ENCODE data around the gene CBL. TPM values are rescaled to one million over a fixed set of nuclear protein-coding genes. Genes with fewer than 3 reads are reported as not detected.
A peak's percentile ranks its signal among the peaks of the same experiment; 100 is the strongest.

Gene CBL
- total and polyA plus RNA-seq, 10 of the 15 experiments (the other 5 are each of a cell fraction or from before 2014, with no cell fraction given) = 3.9 to 27.1 (median 9.5) TPM

- TF ChIP-seq EZH2 (IDR thresholded peaks at IDR 0.05; ENCODE audit: borderline replicate concordance, control insufficient read depth, low read depth, low read length) = no peak
- no peak for TF ChIP-seq GABPA (IDR thresholded peaks at IDR 0.05; ENCODE audit: low read depth)
- no peak for TF ChIP-seq POLR2A (IDR thresholded peaks at IDR 0.05; ENCODE audit: low read depth, low read length)
- TF ChIP-seq ZNF384 (IDR thresholded peaks at IDR 0.05; ENCODE audit: borderline replicate concordance, low read depth, low read length) = no peak
- no peak for TF ChIP-seq E4F1 (IDR thresholded peaks at IDR 0.05; ENCODE audit: borderline replicate concordance, partially characterized antibody)
- TF ChIP-seq PAX8 (IDR thresholded peaks at IDR 0.05) = no peak
- no peak for TF ChIP-seq SMARCA5 (IDR thresholded peaks at IDR 0.05)
- no peak for TF ChIP-seq CBFB (IDR thresholded peaks at IDR 0.05; ENCODE audit: low read depth)
- no peak for TF ChIP-seq ZNF217 (IDR thresholded peaks at IDR 0.05)
- peak; percentile 27; the same call in 1 of the 2 replicates for TF ChIP-seq DPF2 (IDR thresholded peaks at IDR 0.05)
- no peak for TF ChIP-seq SMAD5 (IDR thresholded peaks at IDR 0.05; ENCODE audit: low read depth)
- no peak for TF ChIP-seq SKIL (IDR thresholded peaks at IDR 0.05; ENCODE audit: low read depth, poor library complexity, severe bottlenecking)
- no peak for TF ChIP-seq TBL1XR1 (IDR thresholded peaks at IDR 0.05; ENCODE audit: low read depth, low read length)
- no peak for TF ChIP-seq ZNF24 (IDR thresholded peaks at IDR 0.05)
- no peak for TF ChIP-seq BCLAF1 (IDR thresholded peaks at IDR 0.05)
- TF ChIP-seq NBN (IDR thresholded peaks at IDR 0.05) = no peak
- TF ChIP-seq MYC (IDR thresholded peaks at IDR 0.05; ENCODE audit: insufficient read depth, insufficient read length, insufficient replicate concordance, low read length, severe bottlenecking) = no peak
Observed at GRCh38 chr11:119205080-119205479, 1.1 kb upstream of the CBL start (continued).

Measured in GM12878 (cell line).